RWPE2 (cell line): ENCODE data around the gene PGAP3.
"Not testable (repeated sequence)": the region's sequence is repeated elsewhere in the genome, so short reads cannot be mapped to it uniquely, and the experiment has no call there.

Source experiments
- ATAC-seq: fragments of 200-7000 bp; cut with Tn5 transposase; 3 replicates; pipeline ENCODE4 v1.9.1; 2021; ENCODE audit warnings: low read depth
- DNase-seq: peaks from one replicate; pipeline ENCODE4 v3.0.0-alpha.2; 2020; ENCODE audit warnings: low spot score
- H3K27ac ChIP-seq: fragments of 450-650 bp; 2 replicates; pipeline ENCODE4 v1.5.1; 2017; ENCODE audit warnings: mild to moderate bottlenecking; ENCODE audit not compliant: poor library complexity, severe bottlenecking
- H3K27me3 ChIP-seq: fragments of 250-450 bp; sonication (Bioruptor Pico); 2 replicates; pipeline ENCODE4 v1.5.1; 2021; ENCODE audit warnings: mild to moderate bottlenecking, moderate library complexity; ENCODE audit not compliant: insufficient read depth, poor library complexity, severe bottlenecking
- H3K36me3 ChIP-seq: fragments of 250-450 bp; sonication (Bioruptor Pico); 2 replicates; pipeline ENCODE4 v1.5.1; 2020; ENCODE audit warnings: low read depth, mild to moderate bottlenecking, moderate library complexity
- H3K4me1 ChIP-seq: fragments of 250-450 bp; sonication (Bioruptor Pico); 2 replicates; pipeline ENCODE4 v1.5.1; 2021; ENCODE audit warnings: mild to moderate bottlenecking, moderate library complexity; ENCODE audit not compliant: insufficient read depth, poor library complexity, severe bottlenecking
- H3K4me3 ChIP-seq: fragments of 250-450 bp; sonication (Bioruptor Pico); 2 replicates; pipeline ENCODE4 v1.5.1; 2021; ENCODE audit warnings: mild to moderate bottlenecking, moderate library complexity; ENCODE audit not compliant: severe bottlenecking
- H3K9me3 ChIP-seq: fragments of 250-450 bp; sonication (Bioruptor Pico); 2 replicates; pipeline ENCODE4 v1.5.1; 2021; ENCODE audit warnings: mild to moderate bottlenecking, moderate library complexity; ENCODE audit not compliant: severe bottlenecking
- CTCF ChIP-seq: fragments of 450-650 bp; IDR thresholded peaks from one replicate; pipeline ENCODE4 v1.5.1; 2017; ENCODE audit warnings: mild to moderate bottlenecking, moderate library complexity; ENCODE audit not compliant: poor library complexity, severe bottlenecking

Gene PGAP3

GRCh38 chr17:39732586-39732985, 44.7 kb upstream of the PGAP3 start:
- no peak overlapping the region for H3K27ac ChIP-seq
- no peak overlapping the region for H3K4me3 ChIP-seq
- DNase-seq: no peak
- peaks cover 16% of the 10 kb centered on the region for H3K36me3 ChIP-seq
- H3K9me3 ChIP-seq: no peaks in the 10 kb centered on the region
- ATAC-seq: no peak
- H3K27me3 ChIP-seq: no peaks in the 10 kb centered on the region
- TF ChIP-seq CTCF: no peak
- H3K4me1 ChIP-seq: no peaks in the 10 kb centered on the region

- Histone ChIP-seq H3K36me3 (peaks cover 29% of the 10 kb centered on the region), H3K4me1 (no peaks in the 10 kb centered on the region), H3K27me3 (no peaks in the 10 kb centered on the region), H3K4me3 (peak within 1 kb of the TSS; percentile 95), H3K9me3 (no peaks in the 10 kb centered on the region), H3K27ac (peak within 1 kb of the TSS; percentile 25)
- ATAC-seq (peak; percentile 81), DNase-seq (no peak)
- peak; percentile 96 for TF ChIP-seq CTCF
These were observed 42.5 kb upstream of the PGAP3 start, which contains the start of gene MIEN1 for GRCh38 chr17:39730095-39730921. Gene MIEN1 (minus strand): TSS chr17:39730532. CDS start chr17:39730495, 37 bp downstream.

GRCh38 chr17:39729280-39729851, 41.5 kb upstream of the PGAP3 start:
- peaks cover 29% of the 10 kb centered on the region for H3K36me3 ChIP-seq
- no peaks in the 10 kb centered on the region for H3K4me1 ChIP-seq
- ATAC-seq (no peak), DNase-seq (no peak)
- no peaks in the 10 kb centered on the region for H3K9me3 ChIP-seq
- no peak for TF ChIP-seq CTCF
- H3K4me3 ChIP-seq: peak overlapping the region; percentile 95
- no peaks in the 10 kb centered on the region for H3K27me3 ChIP-seq
- peak overlapping the region; percentile 25 for H3K27ac ChIP-seq

- H3K27ac ChIP-seq: no peak overlapping the region
- peaks cover 29% of the 10 kb centered on the region for H3K36me3 ChIP-seq
- H3K4me3 ChIP-seq: no peak overlapping the region
- no peaks in the 10 kb centered on the region for H3K27me3 ChIP-seq
- H3K9me3 ChIP-seq: no peaks in the 10 kb centered on the region
- no peak for ATAC-seq
- no peak for DNase-seq
- H3K4me1 ChIP-seq: no peaks in the 10 kb centered on the region
- TF ChIP-seq CTCF: no peak
These were observed 39.7 kb upstream of the PGAP3 start for GRCh38 chr17:39727556-39727955.

GRCh38 chr17:39726617-39727016, 38.8 kb upstream of the PGAP3 start:
- Histone ChIP-seq H3K4me3 (no peak overlapping the region), H3K27me3 (no peaks in the 10 kb centered on the region), H3K9me3 (no peaks in the 10 kb centered on the region), H3K27ac (no peak overlapping the region), H3K36me3 (peaks cover 35% of the 10 kb centered on the region), H3K4me1 (no peaks in the 10 kb centered on the region)
- DNase-seq: no peak
- no peak for ATAC-seq
- no peak for TF ChIP-seq CTCF

- DNase-seq, ATAC-seq, H3K9me3 ChIP-seq, H3K4me3 ChIP-seq, H3K4me1 ChIP-seq, H3K27me3 ChIP-seq, H3K27ac ChIP-seq: not testable (repeated sequence)
- H3K36me3 ChIP-seq: peaks cover 38% of the 10 kb centered on the region
These were observed 38.1 kb upstream of the PGAP3 start for GRCh38 chr17:39725923-39726322.
